Measurements from ENCODE around the gene VASN.

VASN gene

DNA sequence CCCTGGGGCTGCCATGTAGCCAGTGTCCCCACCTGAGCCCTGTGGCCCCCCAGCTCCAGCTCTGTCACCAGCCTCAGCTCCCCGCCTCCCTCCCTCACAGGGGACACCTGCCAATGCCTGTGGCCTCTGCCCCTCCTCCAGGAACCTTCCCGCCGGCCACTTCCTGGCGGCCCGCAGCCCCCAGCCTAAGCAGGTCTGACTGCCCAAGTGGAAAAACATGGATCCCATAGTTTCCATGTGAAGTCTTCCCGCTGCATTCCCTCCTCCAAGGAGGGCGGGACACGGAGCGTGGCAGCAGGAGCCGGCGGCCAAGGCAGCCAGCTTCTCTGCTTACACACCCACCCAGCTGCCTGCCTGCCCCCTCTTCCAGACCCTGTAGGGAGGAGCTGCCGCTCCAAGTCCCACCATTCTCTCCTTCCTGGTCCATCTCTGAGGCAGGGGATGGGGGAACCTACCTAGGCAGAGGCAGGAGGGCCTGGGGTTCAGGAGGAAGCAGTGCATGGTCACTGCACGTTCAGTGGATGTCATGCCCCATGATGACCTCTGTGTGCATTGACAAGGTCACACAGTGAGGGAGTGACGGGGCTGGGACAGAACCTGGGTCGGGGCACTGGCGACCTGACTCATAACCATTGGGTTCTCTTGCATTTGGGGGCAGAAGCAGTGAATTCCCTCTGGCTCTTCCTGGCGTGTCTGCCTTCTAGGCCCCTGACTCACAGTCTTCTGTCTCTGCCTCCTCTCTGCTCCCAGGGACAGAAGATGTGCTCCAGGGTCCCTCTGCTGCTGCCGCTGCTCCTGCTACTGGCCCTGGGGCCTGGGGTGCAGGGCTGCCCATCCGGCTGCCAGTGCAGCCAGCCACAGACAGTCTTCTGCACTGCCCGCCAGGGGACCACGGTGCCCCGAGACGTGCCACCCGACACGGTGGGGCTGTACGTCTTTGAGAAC, 8.7 kb downstream of the VASN start:
- no peak for TF ChIP-seq SIN3A (IDR thresholded peaks at IDR 0.05; ENCODE audit: borderline replicate concordance, insufficient read depth, low read length)
- TF ChIP-seq, protein P1, sequence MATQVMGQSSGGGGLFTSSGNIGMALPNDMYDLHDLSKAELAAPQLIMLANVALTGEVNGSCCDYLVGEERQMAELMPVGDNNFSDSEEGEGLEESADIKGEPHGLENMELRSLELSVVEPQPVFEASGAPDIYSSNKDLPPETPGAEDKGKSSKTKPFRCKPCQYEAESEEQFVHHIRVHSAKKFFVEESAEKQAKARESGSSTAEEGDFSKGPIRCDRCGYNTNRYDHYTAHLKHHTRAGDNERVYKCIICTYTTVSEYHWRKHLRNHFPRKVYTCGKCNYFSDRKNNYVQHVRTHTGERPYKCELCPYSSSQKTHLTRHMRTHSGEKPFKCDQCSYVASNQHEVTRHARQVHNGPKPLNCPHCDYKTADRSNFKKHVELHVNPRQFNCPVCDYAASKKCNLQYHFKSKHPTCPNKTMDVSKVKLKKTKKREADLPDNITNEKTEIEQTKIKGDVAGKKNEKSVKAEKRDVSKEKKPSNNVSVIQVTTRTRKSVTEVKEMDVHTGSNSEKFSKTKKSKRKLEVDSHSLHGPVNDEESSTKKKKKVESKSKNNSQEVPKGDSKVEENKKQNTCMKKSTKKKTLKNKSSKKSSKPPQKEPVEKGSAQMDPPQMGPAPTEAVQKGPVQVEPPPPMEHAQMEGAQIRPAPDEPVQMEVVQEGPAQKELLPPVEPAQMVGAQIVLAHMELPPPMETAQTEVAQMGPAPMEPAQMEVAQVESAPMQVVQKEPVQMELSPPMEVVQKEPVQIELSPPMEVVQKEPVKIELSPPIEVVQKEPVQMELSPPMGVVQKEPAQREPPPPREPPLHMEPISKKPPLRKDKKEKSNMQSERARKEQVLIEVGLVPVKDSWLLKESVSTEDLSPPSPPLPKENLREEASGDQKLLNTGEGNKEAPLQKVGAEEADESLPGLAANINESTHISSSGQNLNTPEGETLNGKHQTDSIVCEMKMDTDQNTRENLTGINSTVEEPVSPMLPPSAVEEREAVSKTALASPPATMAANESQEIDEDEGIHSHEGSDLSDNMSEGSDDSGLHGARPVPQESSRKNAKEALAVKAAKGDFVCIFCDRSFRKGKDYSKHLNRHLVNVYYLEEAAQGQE (IDR thresholded peaks at IDR 0.05; ENCODE audit: insufficient read depth in 1 of 2, low read depth in 2 of 2, low read length in 2 of 2): no peak
- no peak for TF ChIP-seq POLR2AphosphoS5 (IDR thresholded peaks at IDR 0.05; ENCODE audit: low read depth, low read length)
- TF ChIP-seq TAF1 (IDR thresholded peaks at IDR 0.05; ENCODE audit: borderline replicate concordance, insufficient read depth, low read length): no peak
- no peak for TF ChIP-seq FOXP2 (optimal IDR thresholded peaks at IDR 0.05; ENCODE audit: borderline replicate concordance, extremely low read depth, extremely low read length, insufficient read depth)

- TF ChIP-seq, protein P1 (IDR thresholded peaks at IDR 0.05; ENCODE audit: insufficient read depth in 1 of 2, low read depth in 2 of 2, low read length in 2 of 2): no peak
- TF ChIP-seq SIN3A (IDR thresholded peaks at IDR 0.05; ENCODE audit: borderline replicate concordance, insufficient read depth, low read length): no peak
- no peak for TF ChIP-seq TAF1 (IDR thresholded peaks at IDR 0.05; ENCODE audit: borderline replicate concordance, insufficient read depth, low read length)
- TF ChIP-seq FOXP2 (optimal IDR thresholded peaks at IDR 0.05; ENCODE audit: borderline replicate concordance, extremely low read depth, extremely low read length, insufficient read depth): no peak
- no peak for TF ChIP-seq POLR2AphosphoS5 (IDR thresholded peaks at IDR 0.05; ENCODE audit: low read depth, low read length)
These were observed 9.7 kb downstream of the VASN start for GRCh38 chr16:4381072-4381934.

GRCh38 chr16:4381935-4382794, 10.5 kb downstream of the VASN start:
- TF ChIP-seq TAF1 (IDR thresholded peaks at IDR 0.05; ENCODE audit: borderline replicate concordance, insufficient read depth, low read length) (no peak), FOXP2 (optimal IDR thresholded peaks at IDR 0.05; ENCODE audit: borderline replicate concordance, extremely low read depth, extremely low read length, insufficient read depth) (no peak), SIN3A (IDR thresholded peaks at IDR 0.05; ENCODE audit: borderline replicate concordance, insufficient read depth, low read length) (no peak), POLR2AphosphoS5 (IDR thresholded peaks at IDR 0.05; ENCODE audit: low read depth, low read length) (no peak)
- TF ChIP-seq, protein P1 (IDR thresholded peaks at IDR 0.05; ENCODE audit: insufficient read depth in 1 of 2, low read depth in 2 of 2, low read length in 2 of 2): no peak

- no peak for TF ChIP-seq POLR2AphosphoS5 (IDR thresholded peaks at IDR 0.05; ENCODE audit: low read depth, low read length)
- no peak for TF ChIP-seq SIN3A (IDR thresholded peaks at IDR 0.05; ENCODE audit: borderline replicate concordance, insufficient read depth, low read length)
- TF ChIP-seq FOXP2 (optimal IDR thresholded peaks at IDR 0.05; ENCODE audit: borderline replicate concordance, extremely low read depth, extremely low read length, insufficient read depth): no peak
- TF ChIP-seq, protein P1 (IDR thresholded peaks at IDR 0.05; ENCODE audit: insufficient read depth in 1 of 2, low read depth in 2 of 2, low read length in 2 of 2): no peak
- no peak for TF ChIP-seq TAF1 (IDR thresholded peaks at IDR 0.05; ENCODE audit: borderline replicate concordance, insufficient read depth, low read length)
These were observed 11.2 kb downstream of the VASN start for GRCh38 chr16:4382795-4383357.

Data from PFSK-1 (cell line).